22Rv1 (cell line): ENCODE data around the gene MAP3K20.
"Not testable (repeated sequence)": the region's sequence is repeated elsewhere in the genome, so short reads cannot be mapped to it uniquely, and the experiment has no call there.

ENCODE experiments used
- H3K27ac ChIP-seq: fragments of 450-650 bp; 2 replicates; pipeline ENCODE4 v1.5.1; 2017
- CTCF ChIP-seq: fragments of 450-650 bp; IDR thresholded peaks from 2 replicates; pipeline ENCODE4 v1.5.1; 2017; ENCODE audit warnings: mild to moderate bottlenecking
- ZFX ChIP-seq: fragments of 450-650 bp; IDR thresholded peaks from 2 replicates; pipeline ENCODE4 v1.6.1; 2017; ENCODE audit warnings: antibody characterized with exemption, borderline replicate concordance

The MAP3K20 gene

DNA sequence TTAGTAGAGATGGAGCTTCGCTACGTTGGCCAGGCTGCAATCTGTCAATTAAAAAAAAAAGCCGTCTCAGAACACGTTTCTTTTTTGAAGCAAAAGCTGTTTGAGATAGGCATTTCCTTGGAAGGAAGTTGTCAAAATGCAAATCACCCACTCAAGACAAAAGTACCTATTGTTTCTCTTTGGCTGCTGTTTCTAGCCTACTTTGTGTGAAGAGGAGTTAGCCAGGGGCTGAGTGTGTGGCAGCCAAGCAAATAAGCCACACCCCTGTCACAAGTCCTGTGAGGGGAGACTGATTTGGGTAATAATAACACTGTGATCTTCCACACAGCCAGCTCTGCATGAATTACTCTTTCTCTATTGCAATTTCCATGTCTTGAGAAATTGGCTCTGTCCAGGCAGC lies 231.6 kb downstream of the MAP3K20 start:
- TF ChIP-seq CTCF = no peak
- TF ChIP-seq ZFX = no peak
- H3K27ac ChIP-seq = no peak overlapping the region

GRCh38 chr2:173309370-173309769 lies 233.7 kb downstream of the MAP3K20 start:
- H3K27ac ChIP-seq = not testable (repeated sequence)

GRCh38 chr2:173311844-173312606 lies 236.4 kb downstream of the MAP3K20 start:
- TF ChIP-seq CTCF (no peak), ZFX (no peak)
- no peak overlapping the region for H3K27ac ChIP-seq
